Kidney (tissue), 14 donors: ENCODE data around the gene ATP6V0E1. TPM values are rescaled to one million over a fixed set of nuclear protein-coding genes. Genes with fewer than 3 reads are reported as not detected.

ENCODE experiments used
- DNase-seq, 5 donors: peaks; one replicate each; pipeline ENCODE4 v3.0.0-alpha.2; 2013 to 2020
- FAIRE-seq: peaks from 2 replicates; lab custom pipeline; 2012; peaks lifted over from hg19 to GRCh38; lab: Jason Lieb, UNC
- H3K27ac ChIP-seq, 2 donors: one replicate each; pipeline ENCODE4 v1.7.0; 2013; ENCODE audit warnings: low read depth in 2 of 2, low read length in 2 of 2, inconsistent platforms in 1 of 2
- H3K27me3 ChIP-seq: one replicate; pipeline ENCODE4 v1.7.1; 2013; ENCODE audit warnings: low read length, inconsistent platforms; ENCODE audit not compliant: control insufficient read depth, insufficient read depth
- H3K36me3 ChIP-seq, 3 donors: one replicate each; pipeline versions ENCODE4 v1.7.0 to v1.7.1; 2013; ENCODE audit warnings: low read length in 3 of 3, control low read depth in 1 of 3, inconsistent platforms in 1 of 3; ENCODE audit not compliant: insufficient read depth in 3 of 3, control insufficient read depth in 2 of 3
- H3K4me1 ChIP-seq, 3 donors: one replicate each; pipeline versions ENCODE4 v1.7.0 to v1.7.1; 2013; ENCODE audit warnings: low read length in 3 of 3, inconsistent platforms in 1 of 3, low read depth in 1 of 3; ENCODE audit not compliant: control insufficient read depth in 2 of 3, insufficient read depth in 2 of 3
- H3K4me3 ChIP-seq, 3 donors: one replicate each; pipeline versions ENCODE4 v1.7.0 to v1.8.1; 2013; ENCODE audit warnings: low read length in 3 of 3, control low read depth in 1 of 3, inconsistent platforms in 1 of 3
- H3K9ac ChIP-seq, 3 donors: one replicate each; pipeline versions ENCODE4 v1.7.0 to v1.7.1; 2013; ENCODE audit warnings: low read length in 3 of 3, control low read depth in 1 of 3, inconsistent platforms in 1 of 3
- H3K9me3 ChIP-seq, 3 donors: one replicate each; pipeline versions ENCODE4 v1.7.0 to v1.7.1; 2013; ENCODE audit warnings: low read length in 3 of 3, control low read depth in 1 of 3, inconsistent platforms in 1 of 3; ENCODE audit not compliant: control insufficient read depth in 2 of 3, insufficient read depth in 1 of 3
- CTCF ChIP-seq: IDR thresholded peaks from 3 replicates; pipeline ENCODE4 v1.5.1; 2012; ENCODE audit warnings: mild to moderate bottlenecking, moderate library complexity, borderline replicate concordance; ENCODE audit not compliant: insufficient read depth; ENCODE audit errors: extremely low read depth
- intact Hi-C: fragments of 100-400 bp; cut with DNase I; formaldehyde crosslinking; loops from one replicate; pipeline ENCODE4 v1.11.1; 2022
- polyA plus RNA-seq: library from polyadenylated mRNA; stranded (reverse); fragments of 350-450 nt; fragmentation: Illumina TruSeq; extraction: RNeasy Lipid Tissue Mini Kit (QIAGEN cat#74804); gene quantifications from one replicate; pipeline ENCODE4 v1.2.3, GENCODE V29; 2014; ENCODE audit warnings: low read depth, low replicate concordance; ENCODE audit not compliant: insufficient read depth
- total RNA-seq: library from RNA; stranded (reverse); fragmentation: NEBNext Ultra II Directional; extraction: Animal tissue kit (Norgen Biotek cat#: 25700); gene quantifications from one replicate; pipeline ENCODE4 v1.2.1, GENCODE V29; 2021
- donor health status: control.
- donor health status: control.
- donor health status: control.
- donor health status: control.
- donor health status: control.
- donor health status: DM: yes; HTN: yes; CAD: no.
- donor health status: Normal renal cell carcinoma (clear cell type).

Gene ATP6V0E1
- total and polyA plus RNA-seq, 2 donors from 2014 or later = 352 to 804 TPM

GRCh38 chr5:172973931-172974330, 9.6 kb upstream of the ATP6V0E1 start:
- H3K36me3 ChIP-seq = peaks cover 0 to 6% (median 0%) of the 10 kb centered on the region in 3 donors
- TF ChIP-seq CTCF = no peak
- intact Hi-C loops = no loop called here
- no peaks in the 10 kb centered on the region for H3K9me3 ChIP-seq
- peaks cover 0 to 7% (median 3%) of the 10 kb centered on the region in 3 donors for H3K4me1 ChIP-seq
- no peaks in the 10 kb centered on the region for H3K27me3 ChIP-seq
- DNase-seq (no peak), FAIRE-seq (no peak)
- H3K27ac ChIP-seq = no peak overlapping the region
- H3K9ac ChIP-seq = no peak overlapping the region
- H3K4me3 ChIP-seq = no peak overlapping the region

- Histone ChIP-seq H3K4me3 (no peak overlapping the region), H3K27me3 (no peaks in the 10 kb centered on the region), H3K9me3 (no peaks in the 10 kb centered on the region), H3K27ac (no peak overlapping the region), H3K4me1 (peaks cover 0 to 7% (median 3%) of the 10 kb centered on the region in 3 donors), H3K36me3 (no peaks in the 10 kb centered on the region), H3K9ac (no peak overlapping the region)
- intact Hi-C loops = no loop called here
- FAIRE-seq (no peak), DNase-seq (no peak)
- no peak for TF ChIP-seq CTCF
These were observed 8.3 kb upstream of the ATP6V0E1 start for GRCh38 chr5:172975289-172975688.

- DNase-seq = no peak
- Histone ChIP-seq H3K36me3 (no peaks in the 10 kb centered on the region), H3K4me3 (no peak overlapping the region), H3K4me1 (no peaks in the 10 kb centered on the region), H3K9ac (no peak overlapping the region), H3K27ac (no peak overlapping the region), H3K27me3 (no peaks in the 10 kb centered on the region), H3K9me3 (no peaks in the 10 kb centered on the region)
- TF ChIP-seq CTCF = no peak
- FAIRE-seq = no peak
- intact Hi-C loops = no loop called here
These were observed 3.8 kb upstream of the ATP6V0E1 start for GRCh38 chr5:172979778-172980177.

- Histone ChIP-seq H3K9ac (no peak overlapping the region), H3K4me1 (peaks cover 0 to 11% (median 3%) of the 10 kb centered on the region in 3 donors), H3K27me3 (no peaks in the 10 kb centered on the region), H3K4me3 (no peak overlapping the region), H3K27ac (no peak overlapping the region), H3K36me3 (peaks cover 0 to 4% (median 0%) of the 10 kb centered on the region in 3 donors), H3K9me3 (no peaks in the 10 kb centered on the region)
- FAIRE-seq (no peak), DNase-seq (no peak)
- intact Hi-C loops = no loop called here
- TF ChIP-seq CTCF = no peak
These were observed 1.6 kb upstream of the ATP6V0E1 start for GRCh38 chr5:172981931-172982330.
